Measurements from ENCODE around the gene HNRNPA2B1. TPM values are rescaled to one million over a fixed set of nuclear protein-coding genes. Genes with fewer than 3 reads are reported as not detected.

HNRNPA2B1 gene
- polyA plus RNA-seq, 2 of the 4 experiments (the other 2 are of a cell fraction): 1,070 to 2,251 TPM

DNA sequence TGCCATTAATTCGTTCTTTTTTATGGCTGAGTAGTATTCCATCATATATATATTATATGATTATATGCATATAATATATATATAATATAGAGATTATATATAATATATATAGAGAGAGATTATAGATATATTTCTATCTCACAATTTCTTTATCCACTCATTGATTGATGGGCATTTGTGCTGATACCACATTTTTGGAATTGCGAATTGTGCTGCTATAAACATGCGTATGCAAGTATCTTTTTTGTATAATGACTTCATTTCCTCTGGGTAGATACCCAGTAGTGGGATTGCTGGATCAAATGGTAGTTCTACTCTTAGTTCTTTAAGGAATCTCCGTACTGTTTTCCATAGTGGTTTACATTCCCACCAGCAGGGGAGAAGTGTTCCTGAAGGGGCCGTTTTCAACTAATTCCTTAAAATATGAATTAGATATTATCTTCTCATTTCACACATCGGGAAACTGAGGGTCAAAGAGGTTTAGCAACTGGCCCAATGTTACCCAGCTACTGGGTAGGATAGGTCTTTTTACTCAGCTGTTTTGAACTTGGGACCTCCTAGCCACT, 32.0 kb downstream of the HNRNPA2B1 start:
- Histone ChIP-seq H3K27ac (no peak overlapping the region), H3K4me2 (no peak overlapping the region), H3K9me3 (no peaks in the 10 kb centered on the region), H3K4me3 (no peak overlapping the region), H3K4me1 (no peaks in the 10 kb centered on the region)
- ChIA-PET CTCF (no interaction called here), POLR2A (no interaction called here)
- WGBS (ENCODE audit: missing lambda C conversion rate): 82% methylated on average over 6 of the region's 6 CpGs
- DNase-seq (ENCODE audit: low read depth in 1 of 2, low spot score in 1 of 2) (no peak), ATAC-seq (no peak), FAIRE-seq (no peak)
- TF ChIP-seq RFX5 (IDR thresholded peaks at IDR 0.05) (no peak), CEBPB (IDR thresholded peaks at IDR 0.05) (no peak), MAFK (IDR thresholded peaks at IDR 0.05; ENCODE audit: partially characterized antibody) (peak; percentile 31)
- TF ChIP-seq, protein P1, sequence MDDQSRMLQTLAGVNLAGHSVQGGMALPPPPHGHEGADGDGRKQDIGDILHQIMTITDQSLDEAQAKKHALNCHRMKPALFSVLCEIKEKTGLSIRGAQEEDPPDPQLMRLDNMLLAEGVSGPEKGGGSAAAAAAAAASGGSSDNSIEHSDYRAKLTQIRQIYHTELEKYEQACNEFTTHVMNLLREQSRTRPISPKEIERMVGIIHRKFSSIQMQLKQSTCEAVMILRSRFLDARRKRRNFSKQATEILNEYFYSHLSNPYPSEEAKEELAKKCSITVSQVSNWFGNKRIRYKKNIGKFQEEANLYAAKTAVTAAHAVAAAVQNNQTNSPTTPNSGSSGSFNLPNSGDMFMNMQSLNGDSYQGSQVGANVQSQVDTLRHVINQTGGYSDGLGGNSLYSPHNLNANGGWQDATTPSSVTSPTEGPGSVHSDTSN (IDR thresholded peaks at IDR 0.05): no peak

DNA sequence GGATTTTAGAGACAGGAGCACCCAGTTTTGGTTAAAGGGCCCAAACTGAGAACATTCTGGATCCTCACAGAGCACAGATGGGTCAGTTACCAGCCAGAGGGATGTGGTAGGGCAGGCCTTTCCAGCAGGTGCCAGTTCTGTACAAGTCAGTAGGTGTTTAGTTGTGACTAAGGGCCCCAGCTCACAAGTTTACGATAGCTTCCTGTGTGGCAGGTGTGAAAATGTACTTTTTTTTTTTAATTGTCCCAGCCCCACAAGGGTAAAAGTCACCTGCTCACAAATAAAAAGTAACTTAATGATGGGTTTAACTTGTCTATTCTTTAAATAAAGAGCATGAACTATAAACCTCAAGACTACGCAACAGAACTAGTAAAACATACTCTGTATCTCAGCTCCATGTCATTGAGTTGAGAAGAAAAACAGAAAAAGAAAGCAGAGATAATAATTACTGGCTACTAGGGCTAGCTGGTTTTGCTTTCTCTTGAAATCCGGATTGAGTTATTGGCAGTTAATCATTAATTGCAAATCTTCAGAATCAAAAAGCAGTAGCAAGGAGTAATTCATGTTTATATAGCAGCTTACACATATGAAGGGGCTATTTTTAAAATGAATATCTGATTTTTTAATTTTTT, 33.1 kb downstream of the HNRNPA2B1 start:
- H3K4me1 ChIP-seq: no peaks in the 10 kb centered on the region
- H3K27ac ChIP-seq: no peak overlapping the region
- FAIRE-seq: no peak

DNA sequence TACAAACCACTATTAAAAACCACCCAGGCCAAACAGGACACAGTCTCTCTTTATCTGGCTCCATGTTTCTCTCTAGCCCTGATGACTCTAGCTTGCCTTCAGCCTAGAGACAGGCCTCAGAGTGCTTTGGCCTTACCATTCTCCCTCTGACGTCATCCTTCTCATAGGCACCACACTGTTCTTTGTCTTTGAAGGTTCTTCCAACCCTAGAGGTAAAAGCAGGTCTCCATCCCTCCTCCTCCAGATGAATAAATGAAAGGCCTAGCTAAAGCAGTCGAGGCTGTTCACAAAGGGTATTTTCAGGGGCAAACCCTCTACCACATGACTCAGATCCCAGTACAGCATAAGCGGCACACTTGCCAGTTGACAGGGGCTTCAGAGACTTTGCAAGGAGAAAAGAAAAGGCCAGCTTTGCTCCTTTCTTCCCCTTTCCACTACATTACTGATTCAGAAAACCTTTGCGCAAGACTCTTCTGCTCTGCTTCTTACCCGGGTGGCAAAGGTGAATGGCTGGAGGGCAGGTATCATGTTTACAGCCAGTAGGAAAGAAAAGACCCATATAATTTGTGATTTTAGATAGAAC, 33.8 kb downstream of the HNRNPA2B1 start:
- CTCF ChIA-PET: interaction anchor here (1.1 to 2.5 kb wide), 4 partner anchors 11 to 88 kb away, joined by 3 to 14 read pairs (median 5); no protein-coding TSS in a partner anchor
- Histone ChIP-seq H3K27ac (no peak overlapping the region), H3K4me2 (no peak overlapping the region), H3K4me1 (no peaks in the 10 kb centered on the region), H3K9me3 (no peaks in the 10 kb centered on the region), H3K4me3 (no peak overlapping the region)
- FAIRE-seq: no peak
- WGBS (ENCODE audit: missing lambda C conversion rate): 82% methylated on average over 5 of the region's 5 CpGs
- TF ChIP-seq CBX2 (IDR thresholded peaks at IDR 0.05; ENCODE audit: borderline replicate concordance, low read depth): no peak
- no peak for TF ChIP-seq HOXB13 (CRISPR knock-in tag; IDR thresholded peaks at IDR 0.05; ENCODE audit: low read depth)
- TF ChIP-seq EP300 (IDR thresholded peaks at IDR 0.05): no peak
- no peak for TF ChIP-seq ZFP36 (IDR thresholded peaks at IDR 0.05; ENCODE audit: borderline replicate concordance, partially characterized antibody)
- no peak for TF ChIP-seq POLR2AphosphoS2 (conservative IDR thresholded peaks at IDR 0.05; ENCODE audit: low read length)
- TF ChIP-seq, protein P2, sequence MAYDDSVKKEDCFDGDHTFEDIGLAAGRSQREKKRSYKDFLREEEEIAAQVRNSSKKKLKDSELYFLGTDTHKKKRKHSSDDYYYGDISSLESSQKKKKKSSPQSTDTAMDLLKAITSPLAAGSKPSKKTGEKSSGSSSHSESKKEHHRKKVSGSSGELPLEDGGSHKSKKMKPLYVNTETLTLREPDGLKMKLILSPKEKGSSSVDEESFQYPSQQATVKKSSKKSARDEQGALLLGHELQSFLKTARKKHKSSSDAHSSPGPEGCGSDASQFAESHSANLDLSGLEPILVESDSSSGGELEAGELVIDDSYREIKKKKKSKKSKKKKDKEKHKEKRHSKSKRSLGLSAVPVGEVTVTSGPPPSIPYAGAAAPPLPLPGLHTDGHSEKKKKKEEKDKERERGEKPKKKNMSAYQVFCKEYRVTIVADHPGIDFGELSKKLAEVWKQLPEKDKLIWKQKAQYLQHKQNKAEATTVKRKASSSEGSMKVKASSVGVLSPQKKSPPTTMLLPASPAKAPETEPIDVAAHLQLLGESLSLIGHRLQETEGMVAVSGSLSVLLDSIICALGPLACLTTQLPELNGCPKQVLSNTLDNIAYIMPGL (CRISPR knock-in tag; IDR thresholded peaks at IDR 0.05; ENCODE audit: borderline replicate concordance): no peak
- TF ChIP-seq CEBPB (IDR thresholded peaks at IDR 0.05): no peak
- TF ChIP-seq PHF8 (IDR thresholded peaks at IDR 0.05; ENCODE audit: borderline replicate concordance, low read depth): no peak
- no peak for TF ChIP-seq KDM1A (IDR thresholded peaks at IDR 0.05; ENCODE audit: low read depth)
- no peak for TF ChIP-seq RFX5 (IDR thresholded peaks at IDR 0.05)
- no peak for TF ChIP-seq NR3C1 (IDR thresholded peaks at IDR 0.05)
- ATAC-seq: no peak
- DNase-seq (ENCODE audit: low read depth in 1 of 2, low spot score in 1 of 2): no peak
- POLR2A ChIA-PET: interaction anchor here (0.8 to 1.2 kb wide), 3 partner anchors 10 to 33 kb away, joined by 3 to 5 read pairs (median 3); no protein-coding TSS in a partner anchor

More for the DNA sequence above, 33.1 kb downstream of the HNRNPA2B1 start:
- no peak for ATAC-seq
- H3K4me2 ChIP-seq: no peak overlapping the region
- WGBS (ENCODE audit: missing lambda C conversion rate): 78% methylated on average over 3 of the region's 3 CpGs
- no peak overlapping the region for H3K4me3 ChIP-seq
- no peak for DNase-seq (ENCODE audit: low read depth in 1 of 2, low spot score in 1 of 2)
- CTCF ChIA-PET: interaction anchor here (1.1 to 2.5 kb wide), 2 partner anchors 11 to 76 kb away, joined by 3 to 14 read pairs; no protein-coding TSS in a partner anchor
- POLR2A ChIA-PET: no interaction called here
- no peaks in the 10 kb centered on the region for H3K9me3 ChIP-seq
- TF ChIP-seq, protein P3, sequence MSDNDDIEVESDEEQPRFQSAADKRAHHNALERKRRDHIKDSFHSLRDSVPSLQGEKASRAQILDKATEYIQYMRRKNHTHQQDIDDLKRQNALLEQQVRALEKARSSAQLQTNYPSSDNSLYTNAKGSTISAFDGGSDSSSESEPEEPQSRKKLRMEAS (IDR thresholded peaks at IDR 0.05): no peak
- TF ChIP-seq, protein P1 (IDR thresholded peaks at IDR 0.05): no peak
- no peak for TF ChIP-seq HOXA7 (CRISPR knock-in tag; IDR thresholded peaks at IDR 0.05)
- TF ChIP-seq RCOR1 (IDR thresholded peaks at IDR 0.05; ENCODE audit: low read depth, low read length): no peak
- no peak for TF ChIP-seq FOXS1 (CRISPR knock-in tag; IDR thresholded peaks at IDR 0.05)
- no peak for TF ChIP-seq NR3C1 (IDR thresholded peaks at IDR 0.05)
- TF ChIP-seq EHMT2 (IDR thresholded peaks at IDR 0.05; ENCODE audit: low read depth): no peak
- TF ChIP-seq MAFK (IDR thresholded peaks at IDR 0.05; ENCODE audit: partially characterized antibody): no peak
- TF ChIP-seq, protein P4, sequence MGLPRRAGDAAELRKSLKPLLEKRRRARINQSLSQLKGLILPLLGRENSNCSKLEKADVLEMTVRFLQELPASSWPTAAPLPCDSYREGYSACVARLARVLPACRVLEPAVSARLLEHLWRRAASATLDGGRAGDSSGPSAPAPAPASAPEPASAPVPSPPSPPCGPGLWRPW (IDR thresholded peaks at IDR 0.05): no peak
- no peak for TF ChIP-seq SMC3 (IDR thresholded peaks at IDR 0.05)
- no peak for TF ChIP-seq CHD4 (IDR thresholded peaks at IDR 0.05; ENCODE audit: borderline replicate concordance)
- TF ChIP-seq NPAS2 (CRISPR knock-in tag; IDR thresholded peaks at IDR 0.05; ENCODE audit: borderline replicate concordance): no peak
- TF ChIP-seq GATA3 (IDR thresholded peaks at IDR 0.05; ENCODE audit: borderline replicate concordance): no peak
- no peak for TF ChIP-seq RARB (CRISPR knock-in tag; IDR thresholded peaks at IDR 0.05)

Data from A549 (cell line).